Stimulated activated CD8-positive, alpha-beta memory T cell treated with anti-CD3 and anti-CD28 coated beads, Interleukin-12 subunit alpha, Interleukin-12 subunit beta, amount 100 ng/mL, for 4 hours (primary cell): ENCODE data around the gene XPOT.
A peak's percentile ranks its signal among the peaks of the same experiment; 100 is the strongest.

Experiments
- DNase-seq: peaks from one replicate; pipeline ENCODE4 v3.0.0-alpha.2; 2020; ENCODE audit warnings: low read depth

XPOT gene

GRCh38 chr12:64427988-64428387, 23.8 kb downstream of the XPOT start:
- no peak for DNase-seq

- no peak for DNase-seq
These were observed 24.8 kb downstream of the XPOT start for GRCh38 chr12:64428956-64429355.

GRCh38 chr12:64430886-64431285, 26.7 kb downstream of the XPOT start:
- no peak for DNase-seq

GRCh38 chr12:64431791-64432190, 27.6 kb downstream of the XPOT start:
- no peak for DNase-seq

GRCh38 chr12:64433915-64434314, 29.7 kb downstream of the XPOT start:
- no peak for DNase-seq

GRCh38 chr12:64440100-64440499, 35.9 kb downstream of the XPOT start:
- no peak for DNase-seq

GRCh38 chr12:64445490-64445889, 41.3 kb downstream of the XPOT start:
- DNase-seq: no peak

- no peak for DNase-seq
These were observed 42.1 kb downstream of the XPOT start for GRCh38 chr12:64446295-64446694.

- no peak for DNase-seq
These were observed 46.0 kb downstream of the XPOT start for GRCh38 chr12:64450057-64450640.

- DNase-seq: no peak
These were observed 46.7 kb downstream of the XPOT start for GRCh38 chr12:64450711-64451486.

GRCh38 chr12:64451687-64452558, 47.7 kb downstream of the XPOT start, which contains the start of gene TBK1:
TSS of gene TBK1 (plus strand) at chr12:64452120. CDS start at chr12:64455871, 3,751 bp downstream.
- peak; percentile 59 for DNase-seq

- DNase-seq: no peak
These were observed 48.6 kb downstream of the XPOT start for GRCh38 chr12:64452559-64453329.

GRCh38 chr12:64455506-64455905, 51.3 kb downstream of the XPOT start:
- no peak for DNase-seq

GRCh38 chr12:64456119-64456518, 51.9 kb downstream of the XPOT start:
- DNase-seq: no peak

- DNase-seq: no peak
These were observed 52.8 kb downstream of the XPOT start for GRCh38 chr12:64457032-64457431.

- DNase-seq: no peak
These were observed 53.3 kb downstream of the XPOT start for GRCh38 chr12:64457466-64457865.

GRCh38 chr12:64457923-64458322, 53.7 kb downstream of the XPOT start:
- DNase-seq: no peak

GRCh38 chr12:64459394-64459891, 55.3 kb downstream of the XPOT start:
- no peak for DNase-seq

GRCh38 chr12:64461634-64462414, 57.6 kb downstream of the XPOT start:
- no peak for DNase-seq

- DNase-seq: no peak
These were observed 62.0 kb downstream of the XPOT start for GRCh38 chr12:64466178-64466577.

GRCh38 chr12:64468966-64469365, 64.8 kb downstream of the XPOT start:
- no peak for DNase-seq
